Parathyroid adenoma (tissue), 2 donors: ENCODE measurements around the gene ZNF664.
A peak's percentile ranks its signal among the peaks of the same experiment; 100 is the strongest.

ENCODE experiments used
- H2AFZ ChIP-seq: fragments of 300-600 bp; sonication (generic); one replicate; pipeline ENCODE4 v1.7.0; 2017; ENCODE audit warnings: antibody characterized with exemption, mild to moderate bottlenecking
- H3K27ac ChIP-seq: fragments of 300-600 bp; sonication (generic); one replicate; pipeline ENCODE4 v1.7.0; 2017
- H3K27me3 ChIP-seq: fragments of 300-600 bp; sonication (generic); one replicate; pipeline ENCODE4 v1.7.0; 2017; ENCODE audit warnings: low read length; ENCODE audit not compliant: control insufficient read depth, insufficient read depth
- H3K36me3 ChIP-seq: fragments of 300-600 bp; sonication (generic); one replicate; pipeline ENCODE4 v1.7.0; 2017; ENCODE audit warnings: low read length; ENCODE audit not compliant: control insufficient read depth, insufficient read depth
- H3K4me1 ChIP-seq: fragments of 300-600 bp; sonication (generic); one replicate; pipeline ENCODE4 v1.7.0; 2017; ENCODE audit warnings: control low read depth
- H3K4me2 ChIP-seq: fragments of 300-600 bp; sonication (generic); one replicate; pipeline ENCODE4 v1.7.0; 2017; ENCODE audit warnings: low read length
- H3K4me3 ChIP-seq: fragments of 300-600 bp; sonication (generic); one replicate; pipeline ENCODE4 v1.7.0; 2017; ENCODE audit warnings: low read depth, low read length
- H3K79me2 ChIP-seq: fragments of 300-600 bp; sonication (generic); one replicate; pipeline ENCODE4 v1.7.0; 2017; ENCODE audit warnings: control low read depth
- H3K9ac ChIP-seq: fragments of 300-600 bp; sonication (generic); one replicate; pipeline ENCODE4 v1.7.0; 2017; ENCODE audit warnings: mild to moderate bottlenecking
- H3K9me3 ChIP-seq: fragments of 300-600 bp; sonication (generic); one replicate; pipeline ENCODE4 v1.7.0; 2017; ENCODE audit warnings: low read length; ENCODE audit not compliant: control insufficient read depth
- TF ChIP-seq, protein P1 (sequence below): fragments of 300-600 bp; sonication (generic); IDR thresholded peaks from one replicate; pipeline ENCODE4 v1.7.0; 2017; ENCODE audit warnings: antibody characterized with exemption, mild to moderate bottlenecking
- donor health status: primary hyperparathyroidism.

The ZNF664 gene

DNA sequence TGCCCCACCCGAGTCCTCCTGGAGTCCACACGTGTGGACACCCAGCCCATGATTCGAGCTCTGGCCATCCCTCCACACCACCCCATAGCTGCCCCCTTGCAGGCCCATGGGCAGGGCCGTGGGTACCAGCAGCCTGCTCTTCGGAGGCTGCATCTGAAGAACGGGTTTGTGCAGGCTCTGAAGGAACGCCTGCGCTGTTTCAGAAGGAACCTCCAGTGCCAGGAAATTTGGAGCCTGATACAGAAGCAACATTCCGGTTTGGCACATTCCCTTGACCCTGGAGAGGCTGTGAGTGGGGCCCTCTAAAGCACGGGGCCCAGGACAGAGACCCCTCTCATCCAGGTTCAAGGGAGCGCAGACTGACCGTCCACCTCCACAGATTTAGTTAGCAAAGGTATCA is 57.0 kb downstream of the ZNF664 start:
- Histone ChIP-seq H3K27me3 (no peaks in the 10 kb centered on the region), H3K36me3 (no peaks in the 10 kb centered on the region), H3K27ac (peak overlapping the region; percentile 30), H3K79me2 (no peaks in the 10 kb centered on the region), H3K4me1 (peaks cover 26% of the 10 kb centered on the region), H2AFZ (peak overlapping the region; percentile 70), H3K4me3 (no peak overlapping the region), H3K4me2 (peak overlapping the region; percentile 45), H3K9ac (no peak overlapping the region), H3K9me3 (no peaks in the 10 kb centered on the region)
- TF ChIP-seq, protein P1, sequence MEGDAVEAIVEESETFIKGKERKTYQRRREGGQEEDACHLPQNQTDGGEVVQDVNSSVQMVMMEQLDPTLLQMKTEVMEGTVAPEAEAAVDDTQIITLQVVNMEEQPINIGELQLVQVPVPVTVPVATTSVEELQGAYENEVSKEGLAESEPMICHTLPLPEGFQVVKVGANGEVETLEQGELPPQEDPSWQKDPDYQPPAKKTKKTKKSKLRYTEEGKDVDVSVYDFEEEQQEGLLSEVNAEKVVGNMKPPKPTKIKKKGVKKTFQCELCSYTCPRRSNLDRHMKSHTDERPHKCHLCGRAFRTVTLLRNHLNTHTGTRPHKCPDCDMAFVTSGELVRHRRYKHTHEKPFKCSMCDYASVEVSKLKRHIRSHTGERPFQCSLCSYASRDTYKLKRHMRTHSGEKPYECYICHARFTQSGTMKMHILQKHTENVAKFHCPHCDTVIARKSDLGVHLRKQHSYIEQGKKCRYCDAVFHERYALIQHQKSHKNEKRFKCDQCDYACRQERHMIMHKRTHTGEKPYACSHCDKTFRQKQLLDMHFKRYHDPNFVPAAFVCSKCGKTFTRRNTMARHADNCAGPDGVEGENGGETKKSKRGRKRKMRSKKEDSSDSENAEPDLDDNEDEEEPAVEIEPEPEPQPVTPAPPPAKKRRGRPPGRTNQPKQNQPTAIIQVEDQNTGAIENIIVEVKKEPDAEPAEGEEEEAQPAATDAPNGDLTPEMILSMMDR: no peak

DNA sequence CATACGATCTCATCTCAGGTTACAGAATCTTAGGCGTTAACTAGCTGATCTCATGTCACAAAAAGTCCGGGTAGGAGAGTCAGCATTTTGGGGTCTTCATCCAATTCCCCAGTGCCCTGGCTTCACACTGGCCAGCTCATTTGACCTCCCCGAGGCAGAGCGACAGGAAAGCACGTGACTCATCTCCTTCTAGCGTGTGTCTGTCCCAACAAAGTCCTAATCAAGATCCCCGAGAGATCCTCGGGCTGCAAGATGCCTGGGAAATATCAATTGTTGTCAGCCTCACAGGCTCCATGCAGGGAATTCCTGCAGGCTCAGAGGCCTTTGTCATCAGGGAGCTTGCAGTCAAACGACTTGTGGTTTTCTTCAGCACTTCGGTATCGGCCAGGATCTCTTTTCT is 57.5 kb downstream of the ZNF664 start:
- Histone ChIP-seq H3K79me2 (no peaks in the 10 kb centered on the region), H3K27ac (peak overlapping the region; percentile 30), H3K4me2 (peak overlapping the region; percentile 45), H3K36me3 (no peaks in the 10 kb centered on the region), H3K9me3 (no peaks in the 10 kb centered on the region), H3K4me1 (peaks cover 26% of the 10 kb centered on the region), H3K4me3 (no peak overlapping the region), H3K27me3 (no peaks in the 10 kb centered on the region), H2AFZ (peak overlapping the region; percentile 70), H3K9ac (no peak overlapping the region)
- TF ChIP-seq, protein P1: no peak

DNA sequence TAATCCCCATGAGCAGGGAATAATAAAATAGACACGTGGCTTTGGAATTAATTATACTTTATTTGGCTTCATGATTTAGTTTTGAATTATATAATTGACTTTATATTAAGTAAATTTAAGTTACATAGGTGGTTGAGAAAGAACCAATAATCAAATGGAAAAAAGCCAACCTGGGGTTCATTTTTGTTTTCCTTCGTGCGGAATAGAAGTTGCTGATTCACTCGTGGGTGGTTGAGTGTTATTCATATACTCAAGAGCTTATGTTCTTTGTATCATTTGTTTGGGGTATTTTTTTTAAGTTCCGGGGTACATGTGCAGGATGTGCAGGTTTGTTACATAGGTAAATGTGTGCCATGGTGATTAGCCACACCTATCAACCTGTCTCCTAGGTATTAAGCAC is 58.0 kb downstream of the ZNF664 start:
- Histone ChIP-seq H3K36me3 (no peaks in the 10 kb centered on the region), H3K9ac (no peak overlapping the region), H3K79me2 (no peaks in the 10 kb centered on the region), H3K4me3 (no peak overlapping the region), H3K27me3 (no peaks in the 10 kb centered on the region), H2AFZ (no peak overlapping the region), H3K4me2 (no peak overlapping the region), H3K4me1 (peaks cover 26% of the 10 kb centered on the region), H3K9me3 (no peaks in the 10 kb centered on the region), H3K27ac (no peak overlapping the region)
- TF ChIP-seq, protein P1: no peak

DNA sequence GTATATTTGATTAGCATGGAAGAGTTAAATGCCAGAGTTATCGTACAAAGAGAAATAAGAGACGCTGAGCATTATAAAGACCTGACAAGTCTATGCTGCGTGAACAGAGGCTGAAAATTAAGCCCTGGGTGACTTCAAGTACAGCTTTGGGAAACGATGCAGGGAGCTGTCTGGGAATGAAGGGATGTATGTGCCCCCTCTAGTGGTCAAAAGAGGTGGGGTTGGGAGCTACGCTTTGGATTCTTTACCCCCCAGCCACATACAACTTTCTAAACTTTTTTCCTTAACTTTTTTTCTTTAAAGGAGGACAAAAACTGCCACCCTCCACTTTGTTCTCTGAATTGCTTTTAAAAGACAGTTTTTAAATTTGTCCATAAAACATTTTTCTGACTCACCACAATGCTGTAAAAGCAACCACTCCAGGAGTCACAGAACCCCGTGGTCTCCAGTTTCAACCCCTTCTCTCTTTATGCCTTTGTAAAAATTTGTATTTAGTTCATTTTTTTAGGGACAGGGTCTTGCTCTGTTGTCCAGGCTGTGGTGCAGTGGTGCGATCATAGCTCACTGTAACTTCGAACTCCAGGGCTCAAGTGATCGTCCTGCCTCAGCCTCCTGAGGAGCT is 59.4 kb downstream of the ZNF664 start:
- no peaks in the 10 kb centered on the region for H3K36me3 ChIP-seq
- H3K4me2 ChIP-seq: no peak overlapping the region
- TF ChIP-seq, protein P1: peak; percentile 93
- no peaks in the 10 kb centered on the region for H3K9me3 ChIP-seq
- H3K4me1 ChIP-seq: peaks cover 26% of the 10 kb centered on the region
- H3K79me2 ChIP-seq: peaks cover 5% of the 10 kb centered on the region
- H3K4me3 ChIP-seq: no peak overlapping the region
- H3K9ac ChIP-seq: no peak overlapping the region
- H2AFZ ChIP-seq: no peak overlapping the region
- no peak overlapping the region for H3K27ac ChIP-seq
- no peaks in the 10 kb centered on the region for H3K27me3 ChIP-seq

DNA sequence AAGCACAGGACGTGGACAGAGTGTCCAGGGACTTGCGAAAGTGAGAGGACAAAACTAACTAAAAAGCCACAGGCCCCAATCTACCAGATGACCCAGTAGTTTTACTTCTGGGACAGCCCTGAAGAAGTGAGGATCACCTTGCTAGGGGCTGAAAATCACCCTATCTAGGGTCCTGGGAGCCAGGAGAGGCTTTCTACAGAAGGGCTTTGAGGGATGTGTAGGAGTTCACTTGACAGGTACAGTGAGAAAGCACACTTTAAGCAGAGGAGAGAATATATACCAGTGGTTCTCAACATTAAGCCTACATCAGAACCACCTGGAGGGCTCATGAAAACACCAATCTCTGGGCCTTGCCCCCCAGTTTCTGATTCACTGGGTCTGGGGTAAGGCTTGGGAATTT is 60.8 kb downstream of the ZNF664 start:
- peaks cover 16% of the 10 kb centered on the region for H3K4me1 ChIP-seq
- H3K79me2 ChIP-seq: peaks cover 5% of the 10 kb centered on the region
- no peaks in the 10 kb centered on the region for H3K9me3 ChIP-seq
- no peak overlapping the region for H3K9ac ChIP-seq
- no peak overlapping the region for H3K4me3 ChIP-seq
- no peak overlapping the region for H3K4me2 ChIP-seq
- H2AFZ ChIP-seq: no peak overlapping the region
- H3K27ac ChIP-seq: no peak overlapping the region
- no peaks in the 10 kb centered on the region for H3K27me3 ChIP-seq
- TF ChIP-seq, protein P1: no peak
- no peaks in the 10 kb centered on the region for H3K36me3 ChIP-seq
